HG03469 (cell line): Measurements from ENCODE around the gene UVSSA.

Experiments
- ATAC-seq: cut with Tn5 transposase; IDR thresholded peaks from one replicate; pipeline ENCODE4 v1.9.1; 2021; ENCODE audit warnings: mild to moderate bottlenecking, moderate library complexity, moderate number of reproducible peaks; ENCODE audit not compliant: unreplicated experiment

The UVSSA gene

DNA sequence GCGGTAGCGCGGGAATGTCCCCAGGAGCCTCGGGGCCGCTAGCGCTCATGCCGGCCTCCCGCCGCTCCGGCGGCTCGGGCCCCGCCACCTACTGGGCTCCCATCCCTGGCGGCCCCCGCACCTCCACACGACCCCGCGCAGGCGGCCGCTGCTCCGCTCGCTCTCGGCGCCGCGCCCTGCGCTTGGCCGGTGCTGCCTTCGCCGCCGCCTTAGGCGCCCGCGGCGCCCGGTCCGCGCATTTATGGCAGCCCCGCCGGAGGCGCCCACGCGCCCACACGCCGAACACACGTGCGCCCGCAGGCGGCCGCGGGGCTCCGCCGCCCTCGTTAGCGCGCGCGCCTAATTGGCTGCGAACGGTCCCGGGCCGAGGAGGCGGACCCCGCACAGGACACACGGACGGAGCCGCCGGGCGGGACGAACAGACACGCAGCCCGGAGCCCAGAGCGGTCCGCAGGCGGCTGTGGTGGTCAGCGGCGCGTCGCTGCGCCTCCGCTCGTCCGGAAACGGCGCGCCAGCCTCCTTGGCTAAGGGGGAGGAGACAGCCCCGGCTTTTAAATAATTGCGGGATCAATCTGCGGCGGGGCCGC, 59.5 kb downstream of the UVSSA start, which contains the start of gene NKX1-1:
Gene NKX1-1 (minus strand): TSS at position 49 of the 587 bp plus-strand sequence. CDS start 0 bp downstream, at position 49.
- no peak for ATAC-seq

DNA sequence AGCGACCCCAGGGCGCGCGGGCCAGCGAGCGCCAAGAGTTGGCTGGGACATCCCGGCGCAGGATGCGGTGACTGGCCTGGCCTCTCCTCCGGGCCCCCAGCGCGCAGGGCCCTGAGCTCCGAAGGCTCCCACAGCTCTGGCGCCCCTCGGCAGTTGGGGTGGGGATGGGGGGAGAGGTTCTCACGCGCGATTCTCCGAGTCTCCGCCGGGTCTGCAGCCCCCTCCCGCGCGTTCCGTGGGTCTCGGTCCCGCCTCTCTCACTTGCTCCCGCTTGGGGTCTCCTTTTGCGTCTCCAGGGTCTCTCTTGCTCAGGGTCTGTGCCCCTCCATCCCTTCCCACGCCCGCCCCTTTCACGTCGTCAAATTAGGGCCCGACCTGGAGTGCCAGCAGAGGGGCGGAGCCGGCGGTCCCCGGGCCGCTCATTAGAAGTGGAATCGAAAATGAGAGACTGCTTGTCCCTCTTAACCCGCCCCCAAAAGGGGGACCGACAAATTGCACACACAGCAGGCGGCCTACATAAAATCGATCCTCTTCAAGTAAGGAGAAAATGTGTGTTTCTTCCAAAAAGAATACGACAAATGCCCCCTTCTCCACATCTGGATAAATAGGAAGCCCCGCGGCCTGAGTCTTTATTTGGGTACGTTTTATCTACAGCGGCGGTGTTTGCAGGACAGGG, 60.1 kb downstream of the UVSSA start:
- ATAC-seq: no peak

DNA sequence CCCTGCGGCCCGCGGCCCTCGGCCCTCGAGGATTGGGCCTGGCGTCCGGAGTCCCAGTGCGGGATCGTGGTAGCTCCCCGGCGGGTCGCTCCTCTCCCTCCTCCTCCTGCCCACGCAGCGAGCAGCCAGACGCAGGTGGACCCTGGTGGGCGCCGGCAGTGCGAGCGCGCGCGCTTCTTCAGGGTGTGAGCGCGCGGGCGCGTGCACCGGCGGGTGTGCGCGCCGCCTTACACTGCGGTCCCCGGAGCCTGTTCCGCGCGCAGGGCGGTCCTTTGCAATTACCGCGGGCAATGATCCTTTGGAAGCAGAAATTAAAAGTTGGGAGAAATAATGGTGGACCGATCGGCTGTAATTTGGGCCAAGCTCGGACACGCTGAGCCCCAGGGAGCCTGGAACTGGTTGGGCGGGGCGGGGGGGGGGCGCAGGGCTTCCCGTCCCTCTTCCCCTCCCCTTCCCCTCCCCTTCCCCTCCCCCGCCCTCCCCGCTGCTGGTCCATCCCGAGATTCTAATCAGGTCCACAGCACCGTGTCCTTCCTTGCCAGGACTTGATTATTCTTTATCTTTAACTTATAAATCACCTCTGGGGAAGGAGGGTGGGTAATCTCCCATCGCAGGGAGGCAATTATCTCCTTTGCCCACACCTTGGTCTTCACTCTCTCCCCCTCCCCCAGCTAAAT, 60.8 kb downstream of the UVSSA start:
- ATAC-seq: no peak

DNA sequence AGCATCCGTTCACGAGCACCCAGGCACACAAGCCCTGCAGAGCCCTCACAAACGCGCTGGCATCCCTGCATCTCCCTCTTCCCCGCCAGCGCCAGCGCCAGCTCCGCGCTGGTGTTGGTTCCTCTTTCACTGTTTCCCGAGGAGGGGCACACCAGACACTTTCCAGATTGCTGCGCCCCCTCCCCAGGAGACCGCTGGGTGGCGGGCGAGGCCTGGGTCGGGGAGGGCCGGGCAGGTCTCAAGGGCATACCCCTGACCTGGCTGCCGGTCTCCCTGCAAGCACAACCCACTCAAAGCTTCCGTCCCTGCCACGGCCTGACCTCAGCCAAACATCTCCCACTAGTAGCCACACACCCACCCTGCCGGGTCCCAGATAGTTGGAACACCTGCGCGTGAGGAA, 61.4 kb downstream of the UVSSA start:
- no peak for ATAC-seq

DNA sequence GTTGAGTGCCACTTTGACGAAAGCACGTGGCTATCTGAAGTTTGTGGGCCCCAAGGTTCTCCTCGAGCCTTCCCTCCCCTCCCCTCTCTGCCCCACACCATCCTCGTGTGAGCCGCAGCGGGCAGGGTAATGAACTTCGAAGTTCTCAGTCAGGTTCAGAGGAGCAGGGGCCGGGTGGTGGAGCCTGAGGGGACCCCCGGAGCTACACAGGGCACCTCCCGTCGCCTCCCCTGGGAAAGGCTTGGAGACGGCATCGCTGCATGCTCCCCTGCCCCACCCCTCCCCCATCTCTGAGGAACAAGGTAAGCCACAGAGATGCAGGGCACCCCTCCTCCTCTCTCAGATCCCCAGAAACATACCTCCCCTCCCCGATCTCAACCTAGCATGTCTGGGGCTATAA, 62.1 kb downstream of the UVSSA start:
- no peak for ATAC-seq

DNA sequence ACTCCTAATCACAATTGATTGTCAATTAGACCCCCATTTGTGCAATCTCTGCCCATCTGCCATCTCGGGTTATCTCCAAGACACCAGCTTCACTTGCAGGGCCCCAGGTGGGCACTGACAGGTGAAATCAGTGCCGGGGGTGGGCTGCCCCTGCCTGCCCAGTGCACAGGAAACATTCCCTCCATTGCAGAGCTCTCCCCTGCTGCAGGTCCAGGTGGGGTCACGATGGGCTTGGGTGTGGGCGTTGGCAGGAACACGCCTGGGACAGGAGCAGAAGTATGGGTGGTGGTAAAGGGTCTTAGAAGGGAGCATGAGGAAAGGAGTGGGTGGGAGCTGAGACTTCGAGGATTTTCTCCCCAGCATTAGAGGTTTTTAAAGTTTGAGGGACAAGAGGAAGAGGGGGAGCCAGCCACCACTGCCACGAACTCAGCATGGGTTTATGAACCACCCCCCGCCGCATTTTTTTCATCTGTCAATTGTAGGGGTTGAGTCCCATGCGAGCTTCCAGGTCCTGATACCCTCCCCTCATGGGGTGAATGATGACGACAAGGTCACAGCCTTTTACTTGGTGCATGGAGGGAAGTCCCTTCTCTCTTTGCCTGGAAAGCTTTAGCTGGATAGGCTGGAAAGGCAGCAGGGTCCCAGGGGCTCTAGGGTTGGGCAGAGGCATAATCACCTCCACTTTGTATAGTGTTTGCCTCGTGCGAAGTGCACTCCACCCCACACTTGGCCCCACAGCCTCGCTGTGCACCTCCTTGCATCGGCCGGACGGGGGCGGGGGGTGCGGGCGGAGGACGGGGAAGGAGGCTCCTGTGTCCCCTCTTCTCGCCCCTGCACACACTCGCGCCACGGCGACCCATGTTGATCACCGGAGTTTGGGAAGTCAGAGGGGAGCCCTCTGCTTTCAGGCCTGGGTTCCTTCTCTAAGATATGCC, 62.8 kb downstream of the UVSSA start:
- no peak for ATAC-seq

DNA sequence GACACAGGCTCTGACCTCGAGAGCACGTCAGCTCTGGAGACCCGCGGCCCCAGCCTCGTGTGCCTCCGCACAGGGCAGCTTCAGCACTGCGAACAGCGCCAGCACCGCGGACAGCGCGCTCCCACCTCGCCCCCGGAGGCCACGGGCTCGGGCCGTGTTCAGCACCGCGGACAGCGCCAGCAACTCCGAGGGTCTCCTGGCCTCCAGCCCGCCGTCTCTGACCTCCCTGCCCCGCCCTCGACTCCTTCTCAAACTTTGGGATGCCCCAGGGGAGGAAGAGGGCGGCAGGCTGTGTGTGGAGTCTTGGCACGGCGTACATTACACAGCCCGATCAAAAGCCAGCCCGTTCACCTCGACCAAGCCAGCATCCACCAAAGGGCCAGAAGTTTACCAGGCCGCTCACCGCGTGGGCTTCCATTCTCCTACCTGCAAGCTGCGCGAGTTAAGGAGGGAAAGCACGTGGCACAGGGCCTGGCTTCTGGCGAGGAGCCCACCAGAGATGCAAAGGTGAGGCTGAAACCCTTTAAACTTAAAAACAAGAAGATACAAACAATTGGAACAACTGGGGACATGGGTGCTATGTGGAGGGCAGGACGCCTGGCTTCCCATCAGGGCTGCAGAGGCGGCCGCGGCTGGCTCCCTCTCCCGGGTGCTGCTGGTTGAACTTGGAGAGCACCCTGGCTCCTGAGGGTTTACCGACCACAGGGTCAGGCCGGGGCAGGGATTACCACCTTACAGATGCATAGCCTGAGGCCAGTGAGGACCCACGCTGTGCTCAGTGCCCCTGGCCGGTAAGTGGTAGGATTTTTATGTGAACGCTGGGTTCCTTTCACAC, 63.7 kb downstream of the UVSSA start:
- ATAC-seq: no peak

DNA sequence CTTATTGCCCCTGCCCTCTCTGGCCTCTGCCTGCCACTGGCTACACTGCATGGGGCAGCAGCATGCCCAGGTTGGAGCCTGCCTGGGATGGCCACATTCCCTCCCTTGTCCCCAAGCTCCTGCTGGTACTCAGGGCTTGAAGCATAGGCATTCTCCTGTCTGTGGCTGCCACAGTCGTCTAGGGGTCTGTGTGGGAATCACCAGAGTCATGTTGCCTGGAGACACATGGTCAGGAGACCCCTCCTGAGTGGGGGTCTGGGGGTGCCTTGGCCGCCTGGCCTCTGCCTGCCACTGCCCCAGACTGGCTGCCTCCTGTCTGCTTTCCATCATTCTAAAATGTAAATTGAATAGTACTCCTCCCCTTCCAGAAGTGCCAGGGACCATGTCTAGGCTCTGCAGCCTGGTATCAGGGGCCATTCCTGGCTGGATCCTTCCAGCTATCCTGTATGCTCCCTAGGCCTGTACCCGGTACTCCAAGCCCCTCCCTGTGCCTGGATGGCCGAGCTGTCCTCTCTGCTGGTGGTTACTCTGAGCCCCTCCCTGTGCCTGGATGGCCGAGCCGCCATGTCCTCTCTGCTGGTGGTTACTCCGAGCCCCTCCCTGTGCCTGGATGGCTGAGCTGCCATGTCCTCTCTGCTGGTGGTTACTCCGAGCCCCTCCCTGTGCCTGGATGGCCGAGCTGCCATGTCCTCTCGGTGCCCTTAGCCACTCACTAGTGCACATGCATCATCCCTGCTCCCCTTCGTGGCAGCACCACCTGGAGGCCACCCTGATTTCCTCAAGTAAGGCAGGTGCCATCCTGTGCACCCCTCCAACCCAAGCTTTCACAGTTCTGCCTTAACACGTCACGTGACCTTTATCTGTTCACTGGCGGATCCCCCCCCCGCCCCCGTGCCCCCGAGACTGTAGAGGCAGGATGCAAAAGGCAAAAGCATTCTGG, 64.7 kb downstream of the UVSSA start:
- ATAC-seq: no peak

DNA sequence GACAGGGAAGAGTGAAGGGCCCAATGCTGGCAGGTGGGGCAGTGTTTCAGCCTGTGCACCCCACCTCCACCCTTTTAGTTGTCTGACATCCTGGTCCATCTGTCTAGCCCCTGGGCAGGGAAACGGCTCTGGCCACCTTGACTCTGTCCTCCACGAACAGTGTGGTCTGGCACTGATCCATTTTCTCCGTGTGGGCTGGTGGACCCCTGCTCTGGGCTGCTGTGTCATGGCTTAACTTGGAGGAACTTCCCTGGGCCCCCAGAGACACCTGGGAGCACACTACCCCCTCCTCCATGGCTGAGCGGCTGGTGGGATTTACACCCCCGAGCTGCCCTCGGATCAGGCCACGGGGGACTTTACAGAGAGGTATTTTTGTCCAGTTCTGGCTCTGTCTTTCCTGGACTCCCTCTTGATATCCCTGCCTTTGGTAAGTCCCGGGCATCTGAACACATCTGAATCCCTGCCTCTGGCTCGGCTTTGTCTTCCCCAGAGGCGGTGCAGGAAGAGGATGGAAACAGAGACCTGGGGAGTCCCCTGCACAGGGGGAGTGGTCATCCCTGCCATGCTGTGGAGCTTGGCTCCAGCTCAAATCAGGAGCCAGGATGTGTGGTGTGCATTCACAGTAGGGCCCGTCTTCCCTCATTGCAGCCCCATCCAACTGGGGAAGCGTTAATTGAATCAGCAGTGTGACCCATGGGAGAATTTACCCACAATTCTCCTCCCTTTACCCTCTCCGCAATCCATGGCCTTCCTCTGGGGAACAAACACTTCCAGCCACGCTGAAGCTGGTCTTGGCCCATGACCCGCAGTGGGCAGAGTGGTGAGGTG, 65.6 kb downstream of the UVSSA start:
- no peak for ATAC-seq

DNA sequence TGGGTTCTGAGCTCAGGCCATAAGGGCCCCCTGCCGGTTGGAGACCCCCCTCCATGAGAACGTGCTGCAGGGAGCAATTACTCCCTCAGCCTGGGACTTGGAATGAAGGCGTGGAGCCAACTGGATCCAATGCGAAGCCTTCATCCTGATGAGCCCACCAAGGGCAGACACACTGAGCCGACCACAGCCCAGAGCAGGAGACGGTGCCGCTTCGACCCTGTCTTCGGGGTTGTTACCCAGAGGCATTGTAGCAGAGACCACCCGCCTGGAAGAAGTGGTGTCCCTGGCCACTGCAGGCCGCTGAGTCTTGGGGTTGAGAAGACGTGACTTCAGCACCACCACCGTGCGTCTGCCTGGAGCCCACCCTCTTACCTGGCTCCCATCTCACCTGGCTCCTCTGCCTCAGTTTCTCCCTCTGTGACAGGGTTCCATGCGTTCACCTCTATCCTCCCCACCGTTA, 66.2 kb downstream of the UVSSA start:
- no peak for ATAC-seq

DNA sequence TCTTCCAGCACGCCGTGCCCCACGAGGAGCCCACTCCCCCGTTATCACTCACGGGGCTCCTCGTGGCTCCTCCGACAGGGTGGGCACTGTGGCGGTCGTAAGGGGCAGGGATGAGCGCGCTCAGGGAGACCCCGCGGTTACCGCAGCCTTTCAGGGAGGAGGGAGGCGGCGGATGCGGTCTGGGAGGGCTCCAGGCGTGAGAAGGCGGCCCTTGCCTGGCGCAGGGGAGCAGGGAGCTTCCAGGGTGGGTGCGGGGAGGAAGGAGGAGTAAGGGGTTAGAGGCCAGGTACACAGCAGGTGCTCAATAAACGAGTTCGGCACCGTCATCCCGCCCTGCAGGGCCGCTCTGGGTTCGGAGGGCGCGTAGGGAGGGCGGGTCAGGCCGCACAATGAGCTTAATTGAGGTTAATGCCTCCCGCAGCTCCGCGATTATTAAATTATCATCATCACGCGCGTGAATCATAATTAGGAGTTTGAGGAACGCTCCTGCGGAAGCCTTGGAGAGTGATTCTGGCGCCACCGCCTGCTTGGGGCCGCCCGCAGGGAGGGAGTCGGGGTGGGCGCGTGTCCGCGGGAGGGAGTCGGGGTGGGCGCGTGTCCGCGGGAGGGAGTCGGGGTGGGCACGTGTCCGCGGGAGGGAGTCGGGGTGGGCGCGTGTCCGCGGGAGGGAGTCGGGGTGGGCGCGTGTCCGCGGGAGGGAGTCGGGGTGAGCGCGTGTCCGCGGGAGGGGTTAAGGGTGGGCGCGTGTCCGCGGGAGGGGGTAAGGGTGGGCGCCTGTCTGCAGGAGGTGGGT, 66.9 kb downstream of the UVSSA start:
- ATAC-seq: no peak

DNA sequence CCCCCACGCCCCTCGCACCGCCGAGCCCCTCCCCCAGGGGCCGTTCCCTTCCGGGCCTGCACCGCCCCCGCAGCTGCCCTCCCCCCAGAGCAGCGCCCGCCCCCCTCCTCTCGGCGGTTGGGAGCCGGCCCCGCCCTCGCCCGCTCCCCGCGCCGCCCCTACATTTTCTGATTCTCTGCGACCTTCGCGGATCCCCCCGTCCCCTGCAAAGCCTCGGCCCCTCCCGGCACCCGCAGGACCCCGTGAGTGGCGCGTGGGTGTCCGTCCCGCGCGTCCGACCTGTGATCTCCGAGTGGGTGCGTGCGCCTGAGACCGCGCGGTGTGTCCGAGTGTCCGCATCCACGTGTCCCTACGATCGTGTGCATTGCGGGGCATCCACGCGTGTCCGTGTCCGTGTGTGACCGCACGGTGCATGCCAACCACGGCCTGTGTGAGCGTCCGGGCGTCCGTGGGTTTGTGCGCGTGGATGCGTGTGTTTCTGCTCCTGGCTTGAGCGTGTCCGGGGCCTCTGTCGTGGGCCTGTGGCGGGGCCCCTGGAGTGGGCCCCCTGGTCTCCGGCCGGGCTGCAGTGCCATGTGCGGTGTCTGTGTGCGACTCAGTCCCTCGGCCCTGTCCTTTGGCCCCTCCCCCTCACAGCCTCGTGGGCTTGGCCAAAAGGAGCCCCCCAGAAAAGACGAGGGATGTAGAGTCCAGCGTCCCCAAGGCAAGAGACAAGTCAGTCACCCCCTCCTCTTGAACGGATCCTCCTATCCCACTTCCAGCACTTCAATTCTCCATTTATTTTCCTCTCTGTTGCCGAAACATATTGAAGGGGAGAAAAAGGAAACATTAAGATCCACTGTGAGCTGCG, 68.0 kb downstream of the UVSSA start:
- ATAC-seq: no peak

DNA sequence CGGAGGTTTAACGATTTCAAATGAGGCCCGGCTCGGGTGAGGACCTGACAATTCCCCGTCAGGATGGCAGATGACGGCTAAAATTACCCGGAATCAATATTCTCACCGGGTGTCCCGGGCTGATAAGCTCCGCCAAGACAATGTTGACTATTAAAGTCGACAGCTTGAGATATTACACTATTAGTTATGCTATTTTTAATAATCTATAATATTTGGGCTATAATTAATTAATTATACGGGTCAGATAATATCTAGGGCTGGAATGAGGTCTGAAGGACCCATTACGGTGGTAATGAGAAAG, 68.6 kb downstream of the UVSSA start:
- ATAC-seq: no peak

DNA sequence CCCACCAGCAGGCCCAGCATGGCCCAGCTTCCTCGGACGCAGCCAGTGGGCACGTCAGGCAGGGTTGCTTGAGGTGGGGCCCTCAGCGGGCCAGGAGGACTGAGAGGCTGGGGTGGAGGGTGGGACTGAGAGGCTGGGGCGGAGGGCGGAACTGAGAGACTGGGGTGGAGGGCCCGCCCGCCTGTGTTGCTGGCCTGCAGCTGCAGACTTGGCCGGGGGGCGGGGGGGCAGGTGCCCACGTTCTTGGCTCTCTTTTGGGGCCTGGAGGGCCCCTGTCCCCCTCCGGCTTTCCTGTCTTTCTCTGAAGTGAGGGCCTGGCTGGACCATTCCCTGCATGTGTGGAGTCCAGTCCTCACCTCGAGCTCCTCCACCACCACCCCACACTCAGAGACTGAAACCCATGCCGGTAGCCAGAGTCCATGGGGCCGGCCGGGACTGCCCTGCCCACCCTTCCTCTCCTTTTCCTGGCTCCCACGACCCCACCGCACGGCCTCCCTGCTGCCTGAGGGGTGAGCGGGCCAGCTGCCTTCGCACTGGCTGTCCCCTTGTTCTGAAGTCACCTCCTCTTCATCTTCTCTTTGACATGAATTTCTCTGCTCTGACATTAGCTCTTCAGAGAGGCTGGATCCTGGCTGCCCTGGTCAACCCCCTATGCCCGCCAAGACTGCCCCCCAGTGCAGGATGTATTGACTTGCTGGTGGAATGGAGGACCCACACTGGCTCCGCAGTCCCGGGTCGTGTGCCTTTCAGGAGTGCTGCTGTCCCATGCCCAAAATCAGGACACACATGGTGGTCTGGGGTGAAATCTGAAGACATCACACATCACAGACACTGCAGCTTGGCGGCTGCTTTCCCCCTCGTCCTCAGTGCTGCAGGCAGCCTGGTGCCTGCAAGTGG, 69.3 kb downstream of the UVSSA start:
- ATAC-seq: no peak

DNA sequence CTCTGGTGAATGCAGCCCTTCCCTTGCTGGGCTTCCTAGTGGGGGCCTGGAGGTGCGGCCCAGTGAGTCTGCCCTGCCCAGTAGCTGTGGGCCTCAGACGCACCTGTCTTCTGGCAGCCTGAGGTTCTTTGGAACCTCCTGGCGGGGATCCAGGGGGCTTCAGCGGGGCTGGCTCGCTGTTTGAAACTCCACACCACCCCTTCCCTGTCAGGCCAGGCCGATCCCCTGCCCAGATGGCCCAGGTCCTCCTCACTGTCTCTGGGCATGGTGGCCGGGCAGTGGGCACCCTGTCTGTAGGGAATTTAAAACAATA, 69.9 kb downstream of the UVSSA start:
- no peak for ATAC-seq
